SK-N-SH (cell line): ENCODE data around the gene XRCC6.

ENCODE experiments used
- CHD2 ChIP-seq: fragments of 150-350 bp; IDR thresholded peaks from 2 replicates; pipeline ENCODE4 v1.6.1; 2018; ENCODE audit warnings: low read length; ENCODE audit not compliant: partially characterized antibody
- ELF1 ChIP-seq: IDR thresholded peaks from 2 replicates; pipeline ENCODE4 v1.4.0; 2012
- FOXJ3 ChIP-seq: sonication (generic); formaldehyde crosslinking; IDR thresholded peaks from 2 replicates; pipeline ENCODE4 v1.5.1; 2020; ENCODE audit warnings: mild to moderate bottlenecking, missing genetic modification reagents
- JUND ChIP-seq: IDR thresholded peaks from 2 replicates; pipeline ENCODE4 v1.4.0; 2012
- POLR2AphosphoS5 ChIP-seq: IDR thresholded peaks from 2 replicates; pipeline ENCODE4 v1.6.1; 2012; ENCODE audit warnings: low read depth, low read length
- RFX5 ChIP-seq: IDR thresholded peaks from 2 replicates; pipeline ENCODE4 v1.6.1; 2012; ENCODE audit warnings: mild to moderate bottlenecking, improper control_type of control experiment, low read length
- RXRA ChIP-seq: IDR thresholded peaks from 2 replicates; pipeline ENCODE4 v1.4.0; 2012; ENCODE audit warnings: low read depth, mild to moderate bottlenecking, borderline replicate concordance
- TF ChIP-seq, protein P1 (sequence below): IDR thresholded peaks from 2 replicates; pipeline ENCODE4 v1.4.0; 2012; ENCODE audit warnings: low read depth
- TF ChIP-seq, protein P2 (sequence below): IDR thresholded peaks from 2 replicates; pipeline ENCODE4 v1.6.1; 2012; ENCODE audit warnings: mild to moderate bottlenecking, low read depth, low read length, moderate library complexity
- TF ChIP-seq, protein P3 (sequence below): fragments of 200-600 bp; sonication (generic); IDR thresholded peaks from 2 replicates; pipeline ENCODE4 v1.6.1; 2017; ENCODE audit warnings: antibody characterized with exemption, mild to moderate bottlenecking, moderate library complexity

DNA sequence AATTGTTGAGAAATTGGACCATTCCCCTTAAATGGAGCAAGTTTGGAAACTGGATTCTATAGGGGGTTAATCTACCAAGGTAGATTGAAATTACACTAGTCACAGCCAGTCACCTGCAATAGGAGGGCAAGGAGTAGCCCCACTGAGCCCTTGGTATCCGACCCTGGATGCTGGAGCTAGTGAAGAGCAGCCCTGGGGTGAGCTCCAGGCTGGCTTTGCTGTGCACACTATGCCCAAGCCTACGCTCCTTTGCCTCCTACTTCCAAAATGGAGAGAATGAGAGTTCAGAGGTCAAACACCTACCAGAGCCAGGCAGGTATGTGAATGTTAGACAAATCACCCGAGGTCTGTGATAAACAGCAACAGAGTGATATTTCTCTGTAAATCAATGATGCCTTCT lies 43.9 kb downstream of the XRCC6 start:
- TF ChIP-seq RXRA = no peak
- TF ChIP-seq, protein P1, sequence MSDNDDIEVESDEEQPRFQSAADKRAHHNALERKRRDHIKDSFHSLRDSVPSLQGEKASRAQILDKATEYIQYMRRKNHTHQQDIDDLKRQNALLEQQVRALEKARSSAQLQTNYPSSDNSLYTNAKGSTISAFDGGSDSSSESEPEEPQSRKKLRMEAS = no peak
- TF ChIP-seq, protein P2, sequence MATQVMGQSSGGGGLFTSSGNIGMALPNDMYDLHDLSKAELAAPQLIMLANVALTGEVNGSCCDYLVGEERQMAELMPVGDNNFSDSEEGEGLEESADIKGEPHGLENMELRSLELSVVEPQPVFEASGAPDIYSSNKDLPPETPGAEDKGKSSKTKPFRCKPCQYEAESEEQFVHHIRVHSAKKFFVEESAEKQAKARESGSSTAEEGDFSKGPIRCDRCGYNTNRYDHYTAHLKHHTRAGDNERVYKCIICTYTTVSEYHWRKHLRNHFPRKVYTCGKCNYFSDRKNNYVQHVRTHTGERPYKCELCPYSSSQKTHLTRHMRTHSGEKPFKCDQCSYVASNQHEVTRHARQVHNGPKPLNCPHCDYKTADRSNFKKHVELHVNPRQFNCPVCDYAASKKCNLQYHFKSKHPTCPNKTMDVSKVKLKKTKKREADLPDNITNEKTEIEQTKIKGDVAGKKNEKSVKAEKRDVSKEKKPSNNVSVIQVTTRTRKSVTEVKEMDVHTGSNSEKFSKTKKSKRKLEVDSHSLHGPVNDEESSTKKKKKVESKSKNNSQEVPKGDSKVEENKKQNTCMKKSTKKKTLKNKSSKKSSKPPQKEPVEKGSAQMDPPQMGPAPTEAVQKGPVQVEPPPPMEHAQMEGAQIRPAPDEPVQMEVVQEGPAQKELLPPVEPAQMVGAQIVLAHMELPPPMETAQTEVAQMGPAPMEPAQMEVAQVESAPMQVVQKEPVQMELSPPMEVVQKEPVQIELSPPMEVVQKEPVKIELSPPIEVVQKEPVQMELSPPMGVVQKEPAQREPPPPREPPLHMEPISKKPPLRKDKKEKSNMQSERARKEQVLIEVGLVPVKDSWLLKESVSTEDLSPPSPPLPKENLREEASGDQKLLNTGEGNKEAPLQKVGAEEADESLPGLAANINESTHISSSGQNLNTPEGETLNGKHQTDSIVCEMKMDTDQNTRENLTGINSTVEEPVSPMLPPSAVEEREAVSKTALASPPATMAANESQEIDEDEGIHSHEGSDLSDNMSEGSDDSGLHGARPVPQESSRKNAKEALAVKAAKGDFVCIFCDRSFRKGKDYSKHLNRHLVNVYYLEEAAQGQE = no peak
- no peak for TF ChIP-seq ELF1
- TF ChIP-seq, protein P3, sequence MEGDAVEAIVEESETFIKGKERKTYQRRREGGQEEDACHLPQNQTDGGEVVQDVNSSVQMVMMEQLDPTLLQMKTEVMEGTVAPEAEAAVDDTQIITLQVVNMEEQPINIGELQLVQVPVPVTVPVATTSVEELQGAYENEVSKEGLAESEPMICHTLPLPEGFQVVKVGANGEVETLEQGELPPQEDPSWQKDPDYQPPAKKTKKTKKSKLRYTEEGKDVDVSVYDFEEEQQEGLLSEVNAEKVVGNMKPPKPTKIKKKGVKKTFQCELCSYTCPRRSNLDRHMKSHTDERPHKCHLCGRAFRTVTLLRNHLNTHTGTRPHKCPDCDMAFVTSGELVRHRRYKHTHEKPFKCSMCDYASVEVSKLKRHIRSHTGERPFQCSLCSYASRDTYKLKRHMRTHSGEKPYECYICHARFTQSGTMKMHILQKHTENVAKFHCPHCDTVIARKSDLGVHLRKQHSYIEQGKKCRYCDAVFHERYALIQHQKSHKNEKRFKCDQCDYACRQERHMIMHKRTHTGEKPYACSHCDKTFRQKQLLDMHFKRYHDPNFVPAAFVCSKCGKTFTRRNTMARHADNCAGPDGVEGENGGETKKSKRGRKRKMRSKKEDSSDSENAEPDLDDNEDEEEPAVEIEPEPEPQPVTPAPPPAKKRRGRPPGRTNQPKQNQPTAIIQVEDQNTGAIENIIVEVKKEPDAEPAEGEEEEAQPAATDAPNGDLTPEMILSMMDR = no peak
- no peak for TF ChIP-seq FOXJ3 (CRISPR knock-in tag)
- no peak for TF ChIP-seq RFX5
- TF ChIP-seq POLR2AphosphoS5 = 0 out of 2 replicates have a peak, but pooled peaks have one; percentile 14
- TF ChIP-seq CHD2 = no peak
- no peak for TF ChIP-seq JUND
